GM23338 (cell line): ENCODE data around the gene RPIA. TPM values are rescaled to one million over a fixed set of nuclear protein-coding genes. Genes with fewer than 3 reads are reported as not detected.

Experiments used
- ATAC-seq: fragments of 200-7000 bp; cut with Tn5 transposase; 3 replicates; pipeline ENCODE4 v1.9.1; 2020
- DNase-seq: peaks from one replicate; pipeline ENCODE4 v3.0.0-alpha.2; 2015; ENCODE audit warnings: low spot score
- H2AFZ ChIP-seq: fragments of 200-600 bp; sonication (generic); 2 replicates; pipeline ENCODE4 v1.8.0; 2016; ENCODE audit warnings: antibody characterized with exemption, mild to moderate bottlenecking, moderate library complexity
- H3F3A ChIP-seq: fragments of 200-600 bp; sonication (generic); replicated peaks from 2 replicates; pipeline ENCODE4 v1.8.0; 2017; ENCODE audit warnings: antibody characterized with exemption, mixed run types, low read depth
- H3K27ac ChIP-seq: fragments of 200-600 bp; sonication (generic); 2 replicates; pipeline ENCODE4 v1.6.1; 2016; ENCODE audit warnings: low read depth
- H3K27me3 ChIP-seq: fragments of 200-600 bp; sonication (generic); 2 replicates; pipeline ENCODE4 v1.8.0; 2016; ENCODE audit warnings: mild to moderate bottlenecking, mixed run types, moderate library complexity; ENCODE audit not compliant: insufficient read depth
- H3K36me3 ChIP-seq: fragments of 200-600 bp; sonication (generic); 2 replicates; pipeline ENCODE4 v1.8.0; 2016; ENCODE audit warnings: mild to moderate bottlenecking; ENCODE audit not compliant: insufficient read depth
- H3K4me1 ChIP-seq: fragments of 200-600 bp; sonication (generic); 2 replicates; pipeline ENCODE4 v1.8.0; 2016; ENCODE audit warnings: mild to moderate bottlenecking, moderate library complexity; ENCODE audit not compliant: insufficient read depth
- H3K4me2 ChIP-seq: fragments of 200-600 bp; sonication (generic); 2 replicates; pipeline ENCODE4 v1.7.1; 2017; ENCODE audit warnings: mixed run types
- H3K4me3 ChIP-seq: fragments of 200-600 bp; sonication (generic); 2 replicates; pipeline ENCODE4 v1.6.1; 2016; ENCODE audit warnings: mixed run types
- H3K79me2 ChIP-seq: fragments of 200-600 bp; sonication (generic); replicated peaks from 2 replicates; pipeline ENCODE4 v1.8.0; 2017; ENCODE audit warnings: mild to moderate bottlenecking; ENCODE audit not compliant: insufficient read depth
- H3K9me2 ChIP-seq: fragments of 200-600 bp; sonication (generic); 2 replicates; pipeline ENCODE4 v1.8.0; 2017; ENCODE audit not compliant: insufficient read depth
- H4K20me1 ChIP-seq: fragments of 200-600 bp; sonication (generic); replicated peaks from 2 replicates; pipeline ENCODE4 v1.8.0; 2017; ENCODE audit warnings: mild to moderate bottlenecking; ENCODE audit not compliant: insufficient read depth
- H3K27ac Mint-ChIP-seq: 2 replicates; pipeline ENCODE4 v1.8.0; 2020; ENCODE audit warnings: inconsistent platforms, mild to moderate bottlenecking, moderate library complexity, mixed read lengths
- H3K27me3 Mint-ChIP-seq: 3 replicates; pipeline ENCODE4 v1.8.0; 2022; ENCODE audit warnings: low read depth, mild to moderate bottlenecking, moderate library complexity, mixed read lengths, inconsistent platforms; ENCODE audit not compliant: insufficient read depth, poor library complexity
- H3K36me3 Mint-ChIP-seq: 3 replicates; pipeline ENCODE4 v1.8.0; 2021; ENCODE audit warnings: low read depth, mild to moderate bottlenecking, inconsistent platforms, moderate library complexity, mixed read lengths
- H3K4me1 Mint-ChIP-seq: 3 replicates; pipeline ENCODE4 v1.8.0; 2020; ENCODE audit warnings: mild to moderate bottlenecking, inconsistent platforms, mixed read lengths
- H3K4me3 Mint-ChIP-seq: 3 replicates; pipeline ENCODE4 v1.8.0; 2021; ENCODE audit warnings: moderate library complexity, mild to moderate bottlenecking, inconsistent platforms, mixed read lengths
- H3K9me3 Mint-ChIP-seq: 3 replicates; pipeline ENCODE4 v1.8.0; 2020; ENCODE audit warnings: moderate library complexity, mild to moderate bottlenecking, inconsistent platforms, mixed read lengths
- CREB1 ChIP-seq: fragments of 250-450 bp; sonication (Bioruptor Pico); IDR thresholded peaks from 2 replicates; pipeline ENCODE4 v1.5.0; 2020; ENCODE audit warnings: low read depth, mild to moderate bottlenecking, moderate library complexity
- CTCF ChIP-seq, 2 experiments: fragments of 200-600 bp in 1 of 2; sonication (generic) in 1 of 2; conservative IDR thresholded peaks; 2 replicates each; pipeline versions ENCODE4 v1.5.1 to v1.6.1; 2016 to 2017; ENCODE audit warnings: antibody characterized with exemption in 2 of 2, low read depth in 2 of 2, mild to moderate bottlenecking in 2 of 2, moderate library complexity in 1 of 2
- ETS1 ChIP-seq: IDR thresholded peaks from 2 replicates; pipeline ENCODE4 v1.6.1; 2016; ENCODE audit warnings: antibody characterized with exemption
- EZH2 ChIP-seq: fragments of 200-600 bp; sonication (generic); IDR thresholded peaks from one replicate; pipeline ENCODE4 v1.8.0; 2017; ENCODE audit warnings: antibody characterized with exemption, mild to moderate bottlenecking, low read depth; ENCODE audit not compliant: unreplicated experiment
- EZH2phosphoT487 ChIP-seq: fragments of 200-600 bp; sonication (generic); IDR thresholded peaks from one replicate; pipeline ENCODE4 v1.8.1; 2018; ENCODE audit warnings: antibody characterized with exemption; ENCODE audit not compliant: unreplicated experiment
- JUNB ChIP-seq: IDR thresholded peaks from one replicate; pipeline ENCODE4 v1.6.1; 2016; ENCODE audit warnings: antibody characterized with exemption; ENCODE audit not compliant: unreplicated experiment
- NANOG ChIP-seq: IDR thresholded peaks from 2 replicates; pipeline ENCODE4 v1.6.1; 2016; ENCODE audit warnings: antibody characterized with exemption, borderline replicate concordance
- POLR2AphosphoS5 ChIP-seq: IDR thresholded peaks from 2 replicates; pipeline ENCODE4 v1.6.1; 2016; ENCODE audit warnings: antibody characterized with exemption, low read depth
- REST ChIP-seq: IDR thresholded peaks from one replicate; pipeline ENCODE4 v1.6.1; 2018; ENCODE audit warnings: antibody characterized with exemption; ENCODE audit not compliant: unreplicated experiment
- STAT1 ChIP-seq: IDR thresholded peaks from one replicate; pipeline ENCODE4 v1.6.1; 2016; ENCODE audit warnings: antibody characterized with exemption; ENCODE audit not compliant: unreplicated experiment
- ZNF114 ChIP-seq: fragments of 250-450 bp; sonication (Bioruptor Pico); IDR thresholded peaks from 2 replicates; pipeline ENCODE4 v1.5.0; 2020; ENCODE audit warnings: mild to moderate bottlenecking, moderate library complexity
- ZNF331 ChIP-seq: fragments of 250-450 bp; sonication (Bioruptor Pico); IDR thresholded peaks from 2 replicates; pipeline ENCODE4 v1.5.0; 2020; ENCODE audit warnings: low read depth, mild to moderate bottlenecking, moderate library complexity
- ZNF462 ChIP-seq: fragments of 250-450 bp; sonication (Bioruptor Pico); IDR thresholded peaks from 2 replicates; pipeline ENCODE4 v1.5.0; 2020; ENCODE audit warnings: mild to moderate bottlenecking, moderate library complexity
- polyA plus RNA-seq: library from polyadenylated mRNA; unstranded; fragments of >200 nt; fragmentation: Nextera tagmentation; extraction: Ambion mirVana; gene quantifications from 2 replicates; pipeline ENCODE4 v1.2.1, GENCODE V29; 2016
- total RNA-seq: library from RNA; depleted of rRNA; stranded (reverse); fragments of >200 nt; shearing (Covaris generic); gene quantifications from 2 replicates; pipeline ENCODE4 v1.2.3, GENCODE V29; 2014

Gene RPIA
- total and polyA plus RNA-seq, 2 experiments from 2014 or later: 18.8 to 22.5 TPM

GRCh38 chr2:88760819-88761598, 69.5 kb downstream of the RPIA start:
- Histone ChIP-seq H3K4me3 (no peak overlapping the region), H3K4me2 (no peak overlapping the region), H3K9me2 (no peaks in the 10 kb centered on the region), H3K27ac (no peak overlapping the region), H3F3A (no peaks in the 10 kb centered on the region), H2AFZ (no peak overlapping the region), H3K4me1 (no peaks in the 10 kb centered on the region), H3K36me3 (peaks cover 10% of the 10 kb centered on the region; the same call in 1 of the 2 replicates), H3K27me3 (peaks cover 31% of the 10 kb centered on the region), H4K20me1 (no peaks in the 10 kb centered on the region), H3K79me2 (no peaks in the 10 kb centered on the region)
- Mint-ChIP-seq H3K4me1 (peaks cover 4% of the 10 kb centered on the region; the same call in 2 of the 3 replicates), H3K36me3 (peaks cover 30% of the 10 kb centered on the region), H3K27me3 (peaks cover 37% of the 10 kb centered on the region), H3K4me3 (no peak overlapping the region), H3K27ac (no peak overlapping the region), H3K9me3 (peaks cover 56% of the 10 kb centered on the region)
- DNase-seq (no peak), ATAC-seq (no peak)
- no peak for TF ChIP-seq NANOG
- TF ChIP-seq CTCF (conservative IDR thresholded peaks at IDR 0.05; ENCODE audit: low read depth in 2 of 2): no peak
- TF ChIP-seq EZH2phosphoT487: no peak
- TF ChIP-seq REST: no peak
- no peak for TF ChIP-seq EZH2
- no peak for TF ChIP-seq CREB1 (CRISPR knock-in tag)
- no peak for TF ChIP-seq POLR2AphosphoS5
- no peak for TF ChIP-seq ZNF114 (CRISPR knock-in tag)
- no peak for TF ChIP-seq ZNF331 (CRISPR knock-in tag)
- TF ChIP-seq JUNB: no peak
- no peak for TF ChIP-seq ETS1
- no peak for TF ChIP-seq STAT1
- no peak for TF ChIP-seq ZNF462 (CRISPR knock-in tag)
